Mammary epithelial cell (primary cell): ENCODE measurements around the gene PICALM.

ENCODE experiments used
- EZH2 ChIP-seq: IDR thresholded peaks from 2 replicates; pipeline ENCODE4 v1.6.1; 2012; ENCODE audit warnings: low read length, inconsistent platforms, borderline replicate concordance
- TF ChIP-seq, protein P1 (sequence below), 2 donors: IDR thresholded peaks in 1 of 2; conservative IDR thresholded peaks in 1 of 2; 2 replicates each; pipeline ENCODE4 v1.5.1; 2011 to 2012; ENCODE audit warnings: inconsistent platforms in 2 of 2, low read length in 2 of 2, mild to moderate bottlenecking in 2 of 2, control low read depth in 1 of 2, low read depth in 1 of 2; ENCODE audit not compliant: insufficient read depth in 1 of 2; ENCODE audit errors: extremely low read depth in 1 of 2

DNA sequence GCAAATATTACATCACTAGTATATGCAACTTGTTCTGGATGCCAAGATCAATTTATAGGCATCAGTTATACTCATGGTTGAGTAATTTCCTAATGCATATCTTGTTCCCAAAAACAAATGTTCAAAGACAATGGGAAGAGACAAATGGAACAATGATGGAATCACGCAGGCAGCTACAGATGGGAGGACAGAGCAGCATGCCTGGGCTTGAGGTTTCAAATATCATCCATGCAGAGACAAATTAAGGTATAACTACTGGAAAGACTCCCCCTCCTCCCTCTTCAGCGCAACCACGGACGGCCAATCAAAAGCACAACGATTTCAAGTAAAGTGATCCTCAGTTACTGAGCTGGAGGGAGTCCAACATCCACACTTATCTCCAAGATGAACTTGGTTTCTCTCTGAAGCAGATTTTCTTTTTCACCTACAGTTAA, 106.9 kb downstream of the PICALM start:
- TF ChIP-seq, protein P1, sequence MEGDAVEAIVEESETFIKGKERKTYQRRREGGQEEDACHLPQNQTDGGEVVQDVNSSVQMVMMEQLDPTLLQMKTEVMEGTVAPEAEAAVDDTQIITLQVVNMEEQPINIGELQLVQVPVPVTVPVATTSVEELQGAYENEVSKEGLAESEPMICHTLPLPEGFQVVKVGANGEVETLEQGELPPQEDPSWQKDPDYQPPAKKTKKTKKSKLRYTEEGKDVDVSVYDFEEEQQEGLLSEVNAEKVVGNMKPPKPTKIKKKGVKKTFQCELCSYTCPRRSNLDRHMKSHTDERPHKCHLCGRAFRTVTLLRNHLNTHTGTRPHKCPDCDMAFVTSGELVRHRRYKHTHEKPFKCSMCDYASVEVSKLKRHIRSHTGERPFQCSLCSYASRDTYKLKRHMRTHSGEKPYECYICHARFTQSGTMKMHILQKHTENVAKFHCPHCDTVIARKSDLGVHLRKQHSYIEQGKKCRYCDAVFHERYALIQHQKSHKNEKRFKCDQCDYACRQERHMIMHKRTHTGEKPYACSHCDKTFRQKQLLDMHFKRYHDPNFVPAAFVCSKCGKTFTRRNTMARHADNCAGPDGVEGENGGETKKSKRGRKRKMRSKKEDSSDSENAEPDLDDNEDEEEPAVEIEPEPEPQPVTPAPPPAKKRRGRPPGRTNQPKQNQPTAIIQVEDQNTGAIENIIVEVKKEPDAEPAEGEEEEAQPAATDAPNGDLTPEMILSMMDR (conservative IDR thresholded peaks at IDR 0.05 in 1 of 2, IDR thresholded peaks at IDR 0.05 in 1 of 2; ENCODE audit: extremely low read depth in 1 of 2, insufficient read depth in 1 of 2, low read depth in 1 of 2, low read length in 2 of 2), result no peak
- TF ChIP-seq EZH2, result no peak
